ENCODE measurements around the gene CDH20. TPM values are rescaled to one million over a fixed set of nuclear protein-coding genes. Genes with fewer than 3 reads are reported as not detected.

CDH20 gene
- polyA plus RNA-seq, 3 donors: not detected

GRCh38 chr18:61471942-61472341, 138.7 kb downstream of the CDH20 start:
- Histone ChIP-seq H3K27ac (ENCODE audit: low read depth in 1 of 2, low read length in 2 of 2) (no peak overlapping the region), H4K20me1 (ENCODE audit: insufficient read depth, low read length) (no peaks in the 10 kb centered on the region), H3K36me3 (replicated peaks in 1 of 2; ENCODE audit: control insufficient read depth in 1 of 2, insufficient read depth in 2 of 2, low read length in 2 of 2) (no peaks in the 10 kb centered on the region), H2AFZ (ENCODE audit: insufficient read depth, low read depth, low read length, poor library complexity, severe bottlenecking) (no peak overlapping the region), H3K27me3 (ENCODE audit: control insufficient read depth in 2 of 2, insufficient read depth in 2 of 2, low read length in 2 of 2) (no peaks in the 10 kb centered on the region), H3K4me3 (replicated peaks in 1 of 3; ENCODE audit: low read depth in 2 of 3, low read length in 3 of 3) (no peak overlapping the region), H3K9me3 (replicated peaks in 1 of 2; ENCODE audit: control insufficient read depth in 1 of 2, insufficient read depth in 1 of 2, low read length in 2 of 2) (no peaks in the 10 kb centered on the region), H3K79me2 (ENCODE audit: insufficient read depth, low read length) (no peaks in the 10 kb centered on the region), H3K9ac (ENCODE audit: insufficient read depth, low read length, poor library complexity, severe bottlenecking) (no peak overlapping the region), H3K4me2 (replicated peaks; ENCODE audit: extremely low read depth, low read length, poor library complexity, severe bottlenecking) (no peak overlapping the region), H3K4me1 (ENCODE audit: control insufficient read depth in 1 of 2, insufficient read depth in 2 of 2, low read length in 2 of 2) (no peaks in the 10 kb centered on the region)
- Mint-ChIP-seq H3K4me3 (no peak overlapping the region), H3K27ac (no peak overlapping the region), H3K9me3 (no peaks in the 10 kb centered on the region), H3K4me1 (no peaks in the 10 kb centered on the region), H3K27me3 (ENCODE audit: low read depth in 3 of 3) (peaks cover 0 to 1% (median 0%) of the 10 kb centered on the region in 3 donors), H3K36me3 (no peaks in the 10 kb centered on the region)
- no peak for DNase-seq
- TF ChIP-seq CTCF (IDR thresholded peaks at IDR 0.05): no peak
- intact Hi-C loops (cut with micrococcal nuclease): no loop called here
- WGBS (ENCODE audit: insufficient coverage): 79% methylated on average over 1 of the region's 5 CpGs

GRCh38 chr18:61474341-61474740, 141.1 kb downstream of the CDH20 start:
- Histone ChIP-seq H3K79me2 (ENCODE audit: insufficient read depth, low read length) (no peaks in the 10 kb centered on the region), H3K4me1 (ENCODE audit: control insufficient read depth in 1 of 2, insufficient read depth in 2 of 2, low read length in 2 of 2) (no peaks in the 10 kb centered on the region), H3K27ac (ENCODE audit: low read depth in 1 of 2, low read length in 2 of 2) (no peak overlapping the region), H3K36me3 (replicated peaks in 1 of 2; ENCODE audit: control insufficient read depth in 1 of 2, insufficient read depth in 2 of 2, low read length in 2 of 2) (no peaks in the 10 kb centered on the region), H4K20me1 (ENCODE audit: insufficient read depth, low read length) (no peaks in the 10 kb centered on the region), H3K4me2 (replicated peaks; ENCODE audit: extremely low read depth, low read length, poor library complexity, severe bottlenecking) (no peak overlapping the region), H2AFZ (ENCODE audit: insufficient read depth, low read depth, low read length, poor library complexity, severe bottlenecking) (no peak overlapping the region), H3K9me3 (replicated peaks in 1 of 2; ENCODE audit: control insufficient read depth in 1 of 2, insufficient read depth in 1 of 2, low read length in 2 of 2) (no peaks in the 10 kb centered on the region), H3K27me3 (ENCODE audit: control insufficient read depth in 2 of 2, insufficient read depth in 2 of 2, low read length in 2 of 2) (no peaks in the 10 kb centered on the region), H3K9ac (ENCODE audit: insufficient read depth, low read length, poor library complexity, severe bottlenecking) (no peak overlapping the region), H3K4me3 (replicated peaks in 1 of 3; ENCODE audit: low read depth in 2 of 3, low read length in 3 of 3) (no peak overlapping the region)
- DNase-seq: no peak
- Mint-ChIP-seq H3K4me3 (no peak overlapping the region), H3K27me3 (ENCODE audit: low read depth in 3 of 3) (peaks cover 0 to 1% (median 0%) of the 10 kb centered on the region in 3 donors), H3K9me3 (no peaks in the 10 kb centered on the region), H3K4me1 (no peaks in the 10 kb centered on the region), H3K36me3 (no peaks in the 10 kb centered on the region), H3K27ac (no peak overlapping the region)
- intact Hi-C loops (cut with micrococcal nuclease): no loop called here
- no peak for TF ChIP-seq CTCF (IDR thresholded peaks at IDR 0.05)
- WGBS (ENCODE audit: insufficient coverage): 92% methylated on average over 2 of the region's 6 CpGs
